ENCODE measurements around the gene ZBBX.

DNA sequence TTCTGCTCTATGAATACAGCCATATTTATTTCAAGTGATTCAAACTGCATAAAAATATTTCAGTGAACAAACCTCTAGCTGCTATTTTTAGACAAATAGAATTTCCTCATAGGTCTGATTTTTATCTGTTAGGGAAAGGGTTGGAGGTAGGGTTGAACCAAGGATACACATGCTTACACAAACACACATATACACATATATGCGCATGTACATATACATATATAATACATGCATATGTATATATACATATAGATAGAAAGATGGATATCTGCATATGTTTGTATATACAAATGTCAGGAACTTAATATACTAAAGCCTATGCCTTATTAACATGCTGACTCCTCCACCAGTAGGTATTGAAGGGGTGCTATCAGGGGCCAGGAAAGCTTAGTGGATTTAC is 18.1 kb downstream of the ZBBX start:
- TF ChIP-seq, protein P1, sequence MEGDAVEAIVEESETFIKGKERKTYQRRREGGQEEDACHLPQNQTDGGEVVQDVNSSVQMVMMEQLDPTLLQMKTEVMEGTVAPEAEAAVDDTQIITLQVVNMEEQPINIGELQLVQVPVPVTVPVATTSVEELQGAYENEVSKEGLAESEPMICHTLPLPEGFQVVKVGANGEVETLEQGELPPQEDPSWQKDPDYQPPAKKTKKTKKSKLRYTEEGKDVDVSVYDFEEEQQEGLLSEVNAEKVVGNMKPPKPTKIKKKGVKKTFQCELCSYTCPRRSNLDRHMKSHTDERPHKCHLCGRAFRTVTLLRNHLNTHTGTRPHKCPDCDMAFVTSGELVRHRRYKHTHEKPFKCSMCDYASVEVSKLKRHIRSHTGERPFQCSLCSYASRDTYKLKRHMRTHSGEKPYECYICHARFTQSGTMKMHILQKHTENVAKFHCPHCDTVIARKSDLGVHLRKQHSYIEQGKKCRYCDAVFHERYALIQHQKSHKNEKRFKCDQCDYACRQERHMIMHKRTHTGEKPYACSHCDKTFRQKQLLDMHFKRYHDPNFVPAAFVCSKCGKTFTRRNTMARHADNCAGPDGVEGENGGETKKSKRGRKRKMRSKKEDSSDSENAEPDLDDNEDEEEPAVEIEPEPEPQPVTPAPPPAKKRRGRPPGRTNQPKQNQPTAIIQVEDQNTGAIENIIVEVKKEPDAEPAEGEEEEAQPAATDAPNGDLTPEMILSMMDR (conservative IDR thresholded peaks at IDR 0.05; ENCODE audit: low read depth, low read length): no peak
- no peak for TF ChIP-seq EZH2phosphoT487 (IDR thresholded peaks at IDR 0.05; ENCODE audit: borderline replicate concordance, low read length)
- TF ChIP-seq EZH2 (IDR thresholded peaks at IDR 0.05; ENCODE audit: low read length, unreplicated experiment): no peak

Measured in PC-3 (cell line).